Stimulated activated memory B cell treated with anti-CD40 and anti-IgM and Interleukin-4, amounts not matched to agents 10 μg/mL and 1 μg/mL and 100 μg/mL, for 72 hours (primary cell): Measurements from ENCODE around the gene LMO2.
"Not testable (repeated sequence)": the region's sequence is repeated elsewhere in the genome, so short reads cannot be mapped to it uniquely, and the experiment has no call there.

Source experiments
- ATAC-seq: fragments of 150-1000 bp; cut with Tn5 transposase; 2 replicates; pipeline ENCODE4 v1.10.0; 2021
- H3K27ac Mint-ChIP-seq: one replicate; pipeline ENCODE4 v1.8.0; 2022; ENCODE audit warnings: mild to moderate bottlenecking, mixed read lengths
- H3K27me3 Mint-ChIP-seq: one replicate; pipeline ENCODE4 v1.8.0; 2022; ENCODE audit warnings: mixed read lengths
- H3K36me3 Mint-ChIP-seq: one replicate; pipeline ENCODE4 v1.8.0; 2022; ENCODE audit warnings: mixed read lengths
- H3K4me1 Mint-ChIP-seq: one replicate; pipeline ENCODE4 v1.8.0; 2022; ENCODE audit warnings: mixed read lengths
- H3K4me3 Mint-ChIP-seq: one replicate; pipeline ENCODE4 v1.8.0; 2022; ENCODE audit warnings: mild to moderate bottlenecking, moderate library complexity, mixed read lengths
- H3K9me3 Mint-ChIP-seq: one replicate; pipeline ENCODE4 v1.8.0; 2022; ENCODE audit warnings: mixed read lengths

LMO2 gene

DNA sequence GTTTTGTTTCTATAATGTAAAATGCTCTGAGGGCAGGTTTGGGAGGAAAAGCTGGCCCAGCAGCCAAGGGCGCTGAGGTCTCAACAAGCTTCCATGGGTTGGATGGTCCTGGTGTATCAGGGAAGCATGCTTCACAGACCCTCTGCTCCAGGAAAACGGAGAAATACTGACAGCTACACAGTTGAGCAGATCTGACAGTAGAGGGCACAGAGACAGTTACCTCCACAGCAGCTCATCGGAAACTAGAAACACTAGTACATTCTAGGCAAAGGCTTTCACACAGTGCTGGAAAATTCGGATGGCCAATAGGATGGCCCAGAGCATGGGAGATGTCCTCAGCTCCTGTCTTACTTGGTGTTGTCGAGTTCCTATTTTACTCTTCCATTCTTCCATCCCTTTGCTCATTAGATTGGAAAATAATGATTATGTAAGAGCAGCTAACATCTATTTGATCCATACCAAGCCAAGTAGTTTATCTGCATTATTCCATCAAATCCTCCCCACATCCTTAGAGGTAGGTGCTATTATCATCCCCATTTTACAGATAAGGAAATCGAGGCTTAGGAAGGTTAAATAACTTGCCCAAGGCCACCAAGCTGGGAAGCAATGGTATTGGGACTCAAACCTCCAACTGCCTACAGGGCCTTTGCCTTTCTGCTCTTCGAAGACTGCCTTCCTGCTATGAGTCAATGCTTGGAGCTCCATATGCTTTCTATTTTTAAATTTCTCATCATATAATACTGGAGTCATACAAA is 28.3 kb downstream of the LMO2 start:
- Mint-ChIP-seq H3K4me3 (no peak overlapping the region), H3K36me3 (peaks cover 9% of the 10 kb centered on the region), H3K9me3 (no peaks in the 10 kb centered on the region), H3K27me3 (no peaks in the 10 kb centered on the region), H3K4me1 (peaks cover 16% of the 10 kb centered on the region), H3K27ac (no peak overlapping the region)
- no peak for ATAC-seq

DNA sequence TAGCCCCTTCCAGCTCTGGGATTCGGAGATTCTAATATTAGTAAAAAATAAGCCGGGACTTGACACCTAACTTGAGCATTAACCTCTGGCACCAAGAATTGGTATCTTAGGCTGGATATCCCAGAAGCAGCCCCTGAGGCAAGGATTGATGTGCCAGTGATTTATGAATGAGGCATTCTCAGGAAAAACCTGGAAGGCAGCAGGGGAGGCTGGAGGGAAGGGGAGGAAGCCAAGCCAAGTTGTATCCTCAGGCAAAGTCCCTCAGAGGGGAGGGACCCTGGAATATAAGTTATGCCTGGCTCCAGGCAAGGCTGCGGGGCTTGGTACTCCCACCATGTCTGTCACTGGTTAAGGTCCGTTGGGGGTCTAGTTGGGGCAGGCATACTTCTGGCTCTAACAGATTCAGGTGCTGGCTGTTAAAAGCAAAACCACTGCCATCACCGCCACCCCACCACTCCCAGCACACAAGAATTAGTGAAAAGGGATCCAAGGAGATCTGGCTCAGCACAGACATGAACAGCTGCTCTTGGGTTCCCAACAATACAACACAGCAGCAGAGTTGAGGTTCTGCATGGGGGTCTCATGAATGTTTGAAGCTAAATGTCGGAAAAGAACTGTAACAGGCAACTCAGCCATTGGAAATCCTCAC is 29.8 kb downstream of the LMO2 start:
- H3K9me3 Mint-ChIP-seq: no peaks in the 10 kb centered on the region
- peaks cover 8% of the 10 kb centered on the region for H3K4me1 Mint-ChIP-seq
- no peak overlapping the region for H3K27ac Mint-ChIP-seq
- no peaks in the 10 kb centered on the region for H3K27me3 Mint-ChIP-seq
- peaks cover 9% of the 10 kb centered on the region for H3K36me3 Mint-ChIP-seq
- no peak for ATAC-seq
- H3K4me3 Mint-ChIP-seq: no peak overlapping the region

DNA sequence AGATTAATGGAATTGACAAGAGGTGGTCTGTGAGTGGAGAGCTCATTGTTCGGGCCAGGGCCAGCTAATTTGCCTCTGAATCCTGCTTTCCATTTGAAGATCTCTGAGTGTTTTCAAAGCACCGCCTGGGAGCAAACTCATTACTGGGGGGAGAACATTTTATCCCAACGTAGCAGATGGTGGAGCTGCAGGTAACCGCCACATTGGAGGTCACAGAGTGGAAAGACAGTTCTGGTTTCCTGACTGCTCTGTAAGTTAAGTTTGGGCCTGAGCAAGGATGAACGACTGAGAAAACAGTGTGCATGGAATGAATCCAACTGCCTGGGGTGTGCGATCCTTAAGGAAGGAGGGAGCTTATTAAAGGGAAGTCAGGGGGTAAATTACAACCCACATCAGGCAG is 30.5 kb downstream of the LMO2 start:
- no peak for ATAC-seq
- Mint-ChIP-seq H3K9me3 (no peaks in the 10 kb centered on the region), H3K27ac (no peak overlapping the region), H3K27me3 (no peaks in the 10 kb centered on the region), H3K4me3 (no peak overlapping the region), H3K36me3 (peaks cover 9% of the 10 kb centered on the region), H3K4me1 (peaks cover 5% of the 10 kb centered on the region)

DNA sequence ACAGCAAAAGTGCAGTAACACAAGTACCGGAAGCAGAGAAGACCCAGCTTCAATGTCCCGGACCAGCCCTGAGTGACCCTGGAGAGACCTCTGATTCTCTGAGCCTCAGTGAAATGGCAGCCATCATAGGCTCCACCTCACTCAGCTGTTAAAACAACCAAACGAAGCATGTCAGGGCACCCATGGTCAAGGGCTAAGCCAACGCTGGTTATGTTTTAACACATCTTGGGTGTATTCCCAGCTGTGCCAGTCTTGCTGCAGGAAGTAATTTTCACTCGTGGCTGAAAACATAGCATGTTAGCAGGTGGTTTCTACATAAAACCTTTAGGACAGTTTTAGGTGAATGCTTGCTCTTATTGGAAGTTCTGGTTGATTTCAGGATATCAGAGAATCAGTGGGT is 30.9 kb downstream of the LMO2 start:
- no peak overlapping the region for H3K27ac Mint-ChIP-seq
- peaks cover 5% of the 10 kb centered on the region for H3K4me1 Mint-ChIP-seq
- no peaks in the 10 kb centered on the region for H3K27me3 Mint-ChIP-seq
- H3K4me3 Mint-ChIP-seq: no peak overlapping the region
- H3K36me3 Mint-ChIP-seq: peaks cover 9% of the 10 kb centered on the region
- ATAC-seq: no peak
- no peaks in the 10 kb centered on the region for H3K9me3 Mint-ChIP-seq

DNA sequence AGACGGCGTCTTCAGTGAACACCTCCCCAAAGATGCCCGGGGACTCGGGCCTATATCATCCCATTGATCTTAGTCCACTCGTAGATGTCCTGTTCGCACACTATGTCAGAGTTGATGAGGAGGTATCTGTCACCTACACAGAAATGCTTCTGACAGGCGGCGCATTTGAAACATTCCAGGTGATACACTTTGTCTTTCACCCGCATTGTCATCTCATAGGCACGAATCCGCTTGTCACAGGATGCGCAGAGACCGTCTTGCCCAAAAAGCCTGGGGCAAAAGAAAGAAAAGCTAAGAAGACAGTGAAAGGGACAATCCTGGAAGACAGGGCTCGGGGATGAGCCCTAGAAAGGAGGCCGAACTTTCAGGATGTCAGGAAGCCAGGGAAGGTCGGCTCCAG is 32.6 kb downstream of the LMO2 start:
- no peaks in the 10 kb centered on the region for H3K27me3 Mint-ChIP-seq
- ATAC-seq: no peak
- peak overlapping the region; percentile 14 for H3K27ac Mint-ChIP-seq
- H3K4me1 Mint-ChIP-seq: peaks cover 5% of the 10 kb centered on the region
- no peak overlapping the region for H3K4me3 Mint-ChIP-seq
- H3K9me3 Mint-ChIP-seq: no peaks in the 10 kb centered on the region
- peaks cover 18% of the 10 kb centered on the region for H3K36me3 Mint-ChIP-seq

DNA sequence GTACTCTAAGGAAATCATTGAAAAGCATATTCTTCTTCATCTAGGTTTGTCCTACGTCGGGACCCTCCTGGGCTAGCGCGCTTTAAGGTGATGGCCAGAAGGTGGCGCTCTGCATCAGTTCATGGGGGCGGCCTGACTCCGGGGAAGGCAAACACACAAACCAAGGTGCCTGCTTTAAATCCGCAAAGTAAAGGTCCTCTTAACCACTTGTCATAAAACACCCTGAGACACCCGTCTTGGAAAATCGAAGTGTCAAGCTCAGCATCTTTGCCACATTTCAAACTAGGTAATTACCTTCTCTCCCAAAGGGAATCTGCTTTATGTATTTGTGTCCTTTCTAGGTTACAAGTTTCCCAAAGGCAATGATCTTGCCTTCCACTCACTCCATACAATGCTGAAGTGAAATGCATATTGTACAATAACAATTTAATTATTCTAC is 33.9 kb downstream of the LMO2 start:
- peak; percentile 88 for ATAC-seq
- H3K27ac Mint-ChIP-seq: peak overlapping the region; percentile 37
- peaks cover 18% of the 10 kb centered on the region for H3K36me3 Mint-ChIP-seq
- H3K4me3 Mint-ChIP-seq: no peak overlapping the region
- H3K4me1 Mint-ChIP-seq: peaks cover 5% of the 10 kb centered on the region
- H3K27me3 Mint-ChIP-seq: no peaks in the 10 kb centered on the region
- H3K9me3 Mint-ChIP-seq: no peaks in the 10 kb centered on the region

DNA sequence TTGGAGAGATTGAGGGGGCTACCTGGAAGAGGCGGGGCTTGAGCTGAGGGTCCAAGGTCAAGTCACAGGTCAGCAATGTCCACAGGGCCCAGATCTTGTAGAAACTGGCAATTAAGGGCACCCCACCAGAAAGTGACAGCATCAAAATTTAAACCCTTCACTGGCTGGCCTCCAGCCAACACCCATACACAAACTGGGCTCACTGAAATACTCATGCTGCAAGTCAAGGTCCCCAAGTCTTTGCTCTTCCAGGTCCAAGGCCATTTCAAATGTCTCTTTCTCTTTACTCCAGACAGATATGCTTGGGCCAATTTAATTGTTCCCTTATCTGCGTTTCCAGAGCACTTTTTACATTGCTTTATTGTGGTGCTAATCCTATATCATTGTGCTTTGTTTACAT is 36.4 kb downstream of the LMO2 start:
- H3K4me1 Mint-ChIP-seq: peaks cover 5% of the 10 kb centered on the region
- no peaks in the 10 kb centered on the region for H3K9me3 Mint-ChIP-seq
- H3K27ac Mint-ChIP-seq: no peak overlapping the region
- H3K27me3 Mint-ChIP-seq: no peaks in the 10 kb centered on the region
- H3K4me3 Mint-ChIP-seq: no peak overlapping the region
- H3K36me3 Mint-ChIP-seq: peaks cover 10% of the 10 kb centered on the region
- ATAC-seq: no peak

DNA sequence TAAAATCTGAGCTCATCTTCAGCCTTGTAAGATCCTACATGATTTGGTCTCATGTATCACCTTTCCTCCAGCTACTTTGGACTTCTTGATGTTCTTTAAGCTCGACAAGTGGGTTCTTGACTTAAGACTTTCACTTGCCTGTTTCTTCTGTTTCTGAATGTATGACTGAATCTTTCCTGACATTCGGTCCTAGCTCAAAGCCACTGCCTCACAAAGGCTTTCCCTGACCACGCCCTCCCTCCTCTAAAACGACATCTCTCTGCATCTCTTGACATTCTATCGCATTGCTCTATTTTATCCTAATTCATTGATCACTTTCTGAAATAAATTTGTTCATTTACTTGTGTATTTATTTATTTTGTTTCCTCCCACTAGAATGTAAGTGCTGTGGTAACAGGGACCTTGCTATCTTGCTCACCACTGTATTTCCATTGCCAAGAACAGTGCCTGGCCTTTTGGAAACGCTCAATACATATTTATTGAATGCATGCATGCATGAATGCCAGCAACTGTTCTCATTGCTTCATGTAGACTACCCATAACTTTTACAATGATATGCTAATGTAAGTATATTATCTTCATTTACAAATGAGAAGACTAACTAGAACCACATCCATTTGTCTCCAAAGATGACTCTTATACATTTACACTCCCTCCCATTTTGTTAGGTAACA is 43.0 kb downstream of the LMO2 start:
- Mint-ChIP-seq H3K4me1 (no peaks in the 10 kb centered on the region), H3K4me3 (no peak overlapping the region), H3K36me3 (no peaks in the 10 kb centered on the region), H3K27me3 (peaks cover 12% of the 10 kb centered on the region), H3K27ac (no peak overlapping the region), H3K9me3 (no peaks in the 10 kb centered on the region)
- ATAC-seq: no peak

DNA sequence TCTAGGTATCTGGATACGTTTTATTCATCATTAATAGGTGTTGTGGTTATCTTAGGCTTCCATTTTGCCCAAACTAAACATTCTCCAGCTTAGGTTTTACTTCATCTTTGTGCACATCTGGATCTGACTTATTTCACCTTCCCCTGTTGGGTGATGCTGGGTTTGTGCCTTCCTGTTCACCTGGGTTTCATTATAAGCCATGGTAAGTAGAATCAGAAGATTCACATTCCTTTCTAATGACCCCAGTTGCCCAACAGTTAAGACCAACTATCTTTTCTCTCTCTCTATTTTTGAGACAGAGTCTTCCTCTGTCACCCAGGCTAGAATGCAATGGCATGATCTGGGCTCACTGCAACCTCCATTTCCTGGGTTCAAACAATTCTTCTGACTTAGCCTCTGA is 44.6 kb downstream of the LMO2 start:
- H3K4me1 Mint-ChIP-seq: no peaks in the 10 kb centered on the region

DNA sequence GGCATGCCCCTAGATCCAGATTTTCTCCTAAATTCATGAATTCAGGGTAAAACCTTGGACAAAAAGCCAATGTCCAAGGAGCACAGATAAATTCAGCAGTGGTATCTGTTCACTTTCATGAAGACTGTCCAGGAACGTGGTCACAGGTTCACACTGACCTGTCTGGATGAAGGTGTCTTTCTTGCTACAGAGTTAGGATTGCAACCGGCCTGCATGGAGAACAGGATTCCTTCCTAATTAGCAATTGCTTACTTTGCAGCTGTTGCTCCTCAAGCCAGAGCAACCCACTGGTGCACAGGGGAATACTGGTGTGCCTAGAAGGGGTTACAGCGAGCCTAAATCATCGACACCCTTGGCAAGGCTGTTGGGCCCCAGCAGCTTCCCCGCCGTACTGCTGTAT is 47.6 kb downstream of the LMO2 start:
- Mint-ChIP-seq H3K4me3 (no peak overlapping the region), H3K27me3 (peaks cover 28% of the 10 kb centered on the region), H3K36me3 (no peaks in the 10 kb centered on the region), H3K9me3 (no peaks in the 10 kb centered on the region), H3K4me1 (no peaks in the 10 kb centered on the region), H3K27ac (no peak overlapping the region)
- no peak for ATAC-seq

More for the DNA sequence above, 44.6 kb downstream of the LMO2 start:
- Mint-ChIP-seq H3K27me3 (peaks cover 16% of the 10 kb centered on the region), H3K4me3 (no peak overlapping the region), H3K9me3 (no peaks in the 10 kb centered on the region), H3K27ac (no peak overlapping the region), H3K36me3 (no peaks in the 10 kb centered on the region)
- ATAC-seq: no peak

DNA sequence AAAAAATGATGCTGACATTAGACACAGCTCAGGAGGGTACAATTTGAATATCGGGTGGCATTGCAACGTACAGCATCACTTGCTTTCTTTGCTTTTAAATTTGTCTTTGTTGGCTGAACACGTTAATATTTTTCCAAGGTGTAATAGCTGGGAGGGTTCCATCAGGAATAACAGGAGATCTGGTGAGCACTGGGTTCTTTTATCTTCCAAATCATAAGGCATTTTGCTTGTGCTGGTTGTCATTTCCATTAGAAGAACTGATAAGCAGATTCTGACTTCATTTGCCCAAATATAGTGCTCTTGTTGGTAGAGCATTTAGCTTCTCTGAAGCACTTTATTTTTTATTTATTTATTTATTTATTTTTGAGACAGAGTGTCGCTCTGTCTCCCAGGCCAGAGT is 48.9 kb downstream of the LMO2 start:
- H3K4me1 Mint-ChIP-seq: no peaks in the 10 kb centered on the region
- H3K27me3 Mint-ChIP-seq: peaks cover 27% of the 10 kb centered on the region
- no peak overlapping the region for H3K27ac Mint-ChIP-seq
- H3K4me3 Mint-ChIP-seq: no peak overlapping the region
- no peaks in the 10 kb centered on the region for H3K36me3 Mint-ChIP-seq
- no peaks in the 10 kb centered on the region for H3K9me3 Mint-ChIP-seq
- ATAC-seq: no peak

DNA sequence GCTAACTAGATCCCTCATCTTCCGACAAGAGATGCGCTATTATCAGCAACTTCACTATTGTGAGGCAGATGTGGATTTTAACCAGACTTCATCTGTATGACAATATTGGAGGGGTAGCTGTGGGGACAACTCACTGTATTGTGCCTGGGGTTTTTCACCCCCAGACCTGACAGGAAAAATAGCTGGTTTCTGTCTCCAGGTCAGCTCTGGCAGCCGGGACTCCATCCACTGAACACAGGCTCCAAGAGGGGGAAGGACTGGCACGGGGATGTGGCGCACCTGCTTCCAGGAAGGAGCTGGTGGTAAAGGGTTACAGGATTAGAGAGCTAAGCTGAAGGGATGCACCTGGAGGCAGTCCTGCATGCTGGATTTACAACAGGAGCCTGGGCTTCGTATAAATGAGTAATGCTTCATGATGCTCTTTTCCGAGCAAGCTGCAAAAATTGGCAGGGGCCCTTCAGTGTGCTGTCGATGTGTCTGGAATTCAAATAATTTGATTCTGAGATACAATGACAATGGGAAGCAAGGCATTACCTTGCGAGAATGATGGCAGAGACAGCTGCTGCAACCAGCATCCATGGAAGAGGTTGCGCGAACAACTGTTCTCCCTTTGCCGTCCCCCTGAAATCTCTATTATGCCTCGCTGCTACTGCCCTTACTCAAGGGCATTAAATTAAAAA is 49.5 kb downstream of the LMO2 start:
- Mint-ChIP-seq H3K4me1 (no peaks in the 10 kb centered on the region), H3K4me3 (no peak overlapping the region), H3K27ac (no peak overlapping the region), H3K9me3 (no peaks in the 10 kb centered on the region), H3K36me3 (no peaks in the 10 kb centered on the region), H3K27me3 (peaks cover 28% of the 10 kb centered on the region)
- ATAC-seq: no peak

DNA sequence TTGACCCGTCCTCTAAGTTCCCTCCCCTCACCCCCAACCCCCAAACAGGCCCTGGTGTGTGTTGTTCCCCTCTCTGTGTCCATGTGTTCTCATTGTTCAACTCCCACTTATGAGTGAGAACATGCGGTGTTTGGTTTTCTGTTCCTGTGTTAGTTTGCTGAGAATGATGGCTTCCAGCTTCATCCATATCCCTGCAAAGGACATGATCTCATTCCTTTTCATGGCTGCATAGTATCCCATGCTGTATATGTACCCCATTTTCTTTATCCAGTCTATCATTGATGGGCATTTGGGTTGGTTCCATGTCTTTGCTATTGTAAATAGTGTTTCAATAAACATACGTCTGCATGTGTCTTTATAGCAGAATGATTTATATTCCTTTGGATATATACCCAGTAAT is 53.6 kb downstream of the LMO2 start:
- not testable (repeated sequence) for ATAC-seq, H3K4me1 Mint-ChIP-seq, H3K4me3 Mint-ChIP-seq, H3K27ac Mint-ChIP-seq, H3K36me3 Mint-ChIP-seq, H3K9me3 Mint-ChIP-seq
- H3K27me3 Mint-ChIP-seq: peaks cover 37% of the 10 kb centered on the region

DNA sequence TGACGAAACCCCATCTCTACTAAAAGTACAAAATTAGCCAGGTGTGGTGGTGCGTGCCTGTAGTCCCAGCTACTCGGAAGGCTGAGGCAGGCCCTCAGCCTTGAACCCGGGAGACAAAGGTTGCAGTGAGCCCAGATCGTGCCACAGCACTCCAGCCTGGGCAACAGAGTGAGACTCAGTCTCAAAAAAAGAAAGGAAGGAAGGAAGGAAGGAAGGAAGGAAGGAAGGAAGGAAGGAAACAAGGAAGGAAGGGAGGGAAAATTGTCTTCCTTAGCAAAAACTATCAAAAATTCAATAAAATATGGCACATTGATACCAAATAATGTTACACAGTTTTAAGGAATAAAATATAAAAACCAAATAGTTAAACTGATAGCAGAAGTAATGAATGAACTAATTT is 54.5 kb downstream of the LMO2 start:
- peaks cover 42% of the 10 kb centered on the region for H3K27me3 Mint-ChIP-seq
- not testable (repeated sequence) for H3K9me3 Mint-ChIP-seq, ATAC-seq, H3K27ac Mint-ChIP-seq, H3K4me3 Mint-ChIP-seq, H3K4me1 Mint-ChIP-seq, H3K36me3 Mint-ChIP-seq

DNA sequence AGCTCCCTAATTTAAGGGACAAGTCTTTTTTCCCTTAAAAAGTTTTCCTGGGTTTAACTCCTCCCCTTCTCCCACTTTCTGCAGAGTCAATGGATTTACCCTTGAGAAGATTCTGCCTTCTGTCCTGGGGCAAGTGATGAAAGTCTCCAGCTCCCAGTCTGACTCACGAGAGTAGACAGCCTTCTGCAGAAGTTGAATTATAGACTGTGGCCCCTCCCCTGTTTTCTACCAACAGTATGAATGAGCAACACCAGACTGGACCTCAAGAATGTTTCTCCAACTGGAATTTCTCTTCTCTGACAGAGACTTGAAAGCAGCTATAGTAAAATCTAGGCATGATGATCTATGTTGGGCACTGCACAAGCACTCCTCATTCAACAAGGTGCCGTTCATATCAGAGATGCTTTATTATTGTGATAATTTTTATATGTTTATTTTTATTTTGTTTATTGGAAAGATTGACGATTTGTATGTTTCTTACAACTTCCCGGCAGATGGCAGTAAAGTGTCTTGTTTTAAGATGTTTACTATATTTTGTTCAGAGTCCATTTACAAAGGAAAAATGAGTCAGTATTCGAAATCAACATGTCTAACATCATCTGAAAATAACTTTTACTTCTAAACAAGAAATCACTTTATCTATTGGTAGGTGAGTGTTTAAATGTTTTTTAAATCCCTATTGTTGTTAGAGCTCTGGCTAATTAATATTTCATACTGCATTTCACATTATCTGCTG is 56.6 kb downstream of the LMO2 start:
- Mint-ChIP-seq H3K9me3 (no peaks in the 10 kb centered on the region), H3K27me3 (peaks cover 37% of the 10 kb centered on the region), H3K27ac (no peak overlapping the region), H3K4me1 (no peaks in the 10 kb centered on the region), H3K36me3 (no peaks in the 10 kb centered on the region), H3K4me3 (no peak overlapping the region)
- ATAC-seq: no peak
